IgD-negative memory B cell (primary cell): Measurements from ENCODE around the gene SMPD3. TPM values are rescaled to one million over a fixed set of nuclear protein-coding genes. Genes with fewer than 3 reads are reported as not detected.

Source experiments
- H3K27ac Mint-ChIP-seq, 3 donors: one replicate each; pipeline ENCODE4 v1.8.0; 2020 to 2022; ENCODE audit warnings: mild to moderate bottlenecking in 3 of 3, mixed read lengths in 3 of 3, moderate library complexity in 1 of 3
- H3K27me3 Mint-ChIP-seq: one replicate; pipeline ENCODE4 v1.8.0; 2021; ENCODE audit warnings: mixed read lengths
- H3K36me3 Mint-ChIP-seq: one replicate; pipeline ENCODE4 v1.8.0; 2020; ENCODE audit warnings: mild to moderate bottlenecking, mixed read lengths
- H3K4me1 Mint-ChIP-seq, 3 donors: one replicate each; pipeline ENCODE4 v1.8.0; 2020 to 2022; ENCODE audit warnings: mixed read lengths in 3 of 3, mild to moderate bottlenecking in 1 of 3
- H3K4me3 Mint-ChIP-seq, 4 donors: one replicate each; pipeline ENCODE4 v1.8.0; 2020 to 2022; ENCODE audit warnings: mild to moderate bottlenecking in 4 of 4, mixed read lengths in 4 of 4, moderate library complexity in 3 of 4
- H3K9me3 Mint-ChIP-seq, 3 donors: one replicate each; pipeline ENCODE4 v1.8.0; 2020 to 2021; ENCODE audit warnings: mixed read lengths in 3 of 3, mild to moderate bottlenecking in 1 of 3
- polyA plus RNA-seq: library from polyadenylated mRNA; unstranded; fragments of 300-500 nt; fragmentation: Illumina TruSeq; gene quantifications from one replicate; pipeline ENCODE4 v1.2.3, GENCODE V29; 2021

SMPD3 gene
- polyA plus RNA-seq, 1 donor from 2014 or later: 9.7 TPM

- H3K9me3 Mint-ChIP-seq: no peaks in the 10 kb centered on the region
- H3K27ac Mint-ChIP-seq: peak overlapping the region in 2 of 3 donors; percentile 57 to 95
- no peaks in the 10 kb centered on the region for H3K36me3 Mint-ChIP-seq
- H3K4me1 Mint-ChIP-seq: peaks cover 26 to 33% (median 31%) of the 10 kb centered on the region in 3 donors
- H3K27me3 Mint-ChIP-seq: no peaks in the 10 kb centered on the region
- peak overlapping the region; percentile 94 to 99 (median 98) for H3K4me3 Mint-ChIP-seq
Measured at GRCh38 chr16:68309799-68310198, 138.5 kb downstream of the SMPD3 start.

Other genes starting within 250 kb of the SMPD3 start
- 0.48 TPM for gene ESRP2, start 212.4 kb downstream of the SMPD3 start, polyA plus RNA-seq
- gene PLA2G15, start 203.1 kb downstream of the SMPD3 start, polyA plus RNA-seq: 8.2 TPM
- gene SLC7A6, start 184.0 kb downstream of the SMPD3 start, polyA plus RNA-seq: 13.8 TPM
- gene SLC7A6OS, start 137.6 kb downstream of the SMPD3 start, polyA plus RNA-seq: 28.2 TPM
- gene PRMT7, start 137.5 kb downstream of the SMPD3 start, polyA plus RNA-seq: 22.8 TPM
- gene ZFP90, start 90.8 kb upstream of the SMPD3 start, polyA plus RNA-seq: 23.1 TPM
- not detected for gene CDH3, start 196.8 kb upstream of the SMPD3 start, polyA plus RNA-seq